IMR-90 (cell line): ENCODE measurements around the gene PIP5K1B. TPM values are rescaled to one million over a fixed set of nuclear protein-coding genes. Genes with fewer than 3 reads are reported as not detected.

Experiments used
- ATAC-seq: fragments of 200-7000 bp; cut with Tn5 transposase; 2 replicates; pipeline ENCODE4 v1.9.1; 2020; ENCODE audit warnings: low read depth, mild to moderate bottlenecking, moderate library complexity
- BruUV-seq: library from RNA; stranded (reverse); fragments of 400-500 nt; replicated peaks from 2 replicates; lab custom pipeline; 2021; lab: Mats Ljungman, UMichigan
- CTCF ChIA-PET: fragments of 300-600 bp; formaldehyde crosslinking; extraction: SDS; loops from one replicate; lab custom pipeline; 2021; ENCODE audit warnings: antibody characterized with exemption; lab: Yijun Ruan, JAX
- POLR2A ChIA-PET: fragments of 300-600 bp; sonication (Branson Sonifier 250); formaldehyde crosslinking; loops from one replicate; lab custom pipeline; 2022; ENCODE audit warnings: antibody characterized with exemption; ENCODE audit not compliant: unreplicated experiment; lab: Charles Lee
- DNase-seq: peaks from one replicate; pipeline ENCODE4 v3.0.0; 2013
- H2AFZ ChIP-seq: replicated peaks from 2 replicates; pipeline ENCODE3; 2013; ENCODE audit warnings: low read length, mild to moderate bottlenecking; ENCODE audit not compliant: poor library complexity
- H2AK5ac ChIP-seq: 2 replicates; pipeline ENCODE4 v1.6.1; 2013; ENCODE audit warnings: low read depth, low read length, inconsistent platforms
- H2AK9ac ChIP-seq: replicated peaks from 2 replicates; pipeline ENCODE3; 2013; ENCODE audit warnings: mild to moderate bottlenecking, low read depth, low read length, moderate library complexity; ENCODE audit not compliant: poor library complexity
- H2BK120ac ChIP-seq: 2 replicates; pipeline ENCODE4 v1.6.1; 2013; ENCODE audit warnings: low read depth, low read length, inconsistent platforms
- H2BK15ac ChIP-seq: 3 replicates; pipeline ENCODE4 v1.6.1; 2013; ENCODE audit warnings: low read depth, low read length, inconsistent platforms
- H2BK20ac ChIP-seq: 2 replicates; pipeline ENCODE4 v1.6.1; 2013; ENCODE audit warnings: low read depth, mild to moderate bottlenecking, inconsistent platforms, low read length, moderate library complexity
- H2BK5ac ChIP-seq: 2 replicates; pipeline ENCODE4 v1.6.1; 2013; ENCODE audit warnings: mild to moderate bottlenecking, low read depth, low read length, inconsistent platforms; ENCODE audit not compliant: poor library complexity, severe bottlenecking
- H3K14ac ChIP-seq: replicated peaks from 2 replicates; pipeline ENCODE4 v1.6.1; 2013; ENCODE audit warnings: low read depth, low read length, inconsistent platforms
- H3K18ac ChIP-seq: 2 replicates; pipeline ENCODE4 v1.6.1; 2013; ENCODE audit warnings: low read depth, low read length, control low read depth
- H3K23ac ChIP-seq: 2 replicates; pipeline ENCODE4 v1.6.1; 2013; ENCODE audit warnings: low read depth, low read length, inconsistent platforms
- H3K27ac ChIP-seq: 2 replicates; pipeline ENCODE4 v1.5.1; 2013; ENCODE audit warnings: mild to moderate bottlenecking, control low read depth, low read length; ENCODE audit not compliant: insufficient read depth
- H3K27me3 ChIP-seq: 2 replicates; pipeline ENCODE4 v1.6.1; 2013; ENCODE audit warnings: low read length; ENCODE audit not compliant: control insufficient read depth, insufficient read depth
- H3K36me3 ChIP-seq: 2 replicates; pipeline ENCODE4 v1.6.1; 2013; ENCODE audit warnings: low read length, mixed read lengths; ENCODE audit not compliant: control insufficient read depth, insufficient read depth
- H3K4ac ChIP-seq: 2 replicates; pipeline ENCODE4 v1.6.1; 2013; ENCODE audit warnings: low read depth, low read length, inconsistent platforms
- H3K4me1 ChIP-seq: 2 replicates; pipeline ENCODE4 v1.6.1; 2013; ENCODE audit warnings: low read length, mixed read lengths; ENCODE audit not compliant: control insufficient read depth, insufficient read depth
- H3K4me2 ChIP-seq: 2 replicates; pipeline ENCODE4 v1.6.1; 2013; ENCODE audit warnings: low read depth, mild to moderate bottlenecking, control low read depth, low read length, moderate library complexity
- H3K4me3 ChIP-seq: 2 replicates; pipeline ENCODE4 v1.5.1; 2013; ENCODE audit warnings: low read depth, mild to moderate bottlenecking, control low read depth, low read length, moderate library complexity; ENCODE audit not compliant: insufficient read depth
- H3K56ac ChIP-seq: 2 replicates; pipeline ENCODE4 v1.6.1; 2013; ENCODE audit warnings: low read length, inconsistent platforms; ENCODE audit not compliant: insufficient read depth; ENCODE audit errors: extremely low read depth
- H3K79me1 ChIP-seq, 2 experiments: 2 replicates each; pipeline ENCODE4 v1.6.1; 2013; ENCODE audit warnings: low read length in 2 of 2, inconsistent platforms in 1 of 2, low read depth in 1 of 2
- H3K9ac ChIP-seq: 2 replicates; pipeline ENCODE4 v1.6.1; 2013; ENCODE audit warnings: low read depth, low read length, control low read depth
- H3K9me1 ChIP-seq: 2 replicates; pipeline ENCODE4 v1.6.1; 2013; ENCODE audit warnings: low read length, inconsistent platforms; ENCODE audit not compliant: insufficient read depth
- H3K9me3 ChIP-seq: 2 replicates; pipeline ENCODE4 v1.6.1; 2013; ENCODE audit warnings: low read length; ENCODE audit not compliant: control insufficient read depth, insufficient read depth
- H4K20me1 ChIP-seq: 2 replicates; pipeline ENCODE4 v1.6.1; 2013; ENCODE audit warnings: low read length, inconsistent platforms; ENCODE audit not compliant: insufficient read depth
- H4K5ac ChIP-seq: 2 replicates; pipeline ENCODE4 v1.6.1; 2013; ENCODE audit warnings: mild to moderate bottlenecking, low read depth, low read length, control low read depth
- H4K8ac ChIP-seq, 2 experiments: 2 replicates each; pipeline ENCODE4 v1.6.1; 2013; ENCODE audit warnings: low read depth in 2 of 2, low read length in 2 of 2, control low read depth in 1 of 2, inconsistent platforms in 1 of 2
- H4K91ac ChIP-seq: 2 replicates; pipeline ENCODE4 v1.6.1; 2013; ENCODE audit warnings: low read depth, low read length, inconsistent platforms; ENCODE audit not compliant: insufficient read depth
- CEBPB ChIP-seq: IDR thresholded peaks from 2 replicates; pipeline ENCODE4 v1.6.1; 2012; ENCODE audit warnings: low read depth, low read length, improper control_type of control experiment
- CHD1 ChIP-seq: IDR thresholded peaks from 2 replicates; pipeline ENCODE4 v1.6.1; 2012; ENCODE audit warnings: low read depth, low read length, improper control_type of control experiment
- CTCF ChIP-seq: conservative IDR thresholded peaks from 2 replicates; pipeline ENCODE4 v1.5.1; 2012; ENCODE audit warnings: mild to moderate bottlenecking, low read depth, low read length, improper control_type of control experiment
- ELK1 ChIP-seq: fragments of 150-350 bp; IDR thresholded peaks from 2 replicates; pipeline ENCODE4 v1.6.1; 2016; ENCODE audit warnings: low read depth, mild to moderate bottlenecking, low read length, moderate library complexity, borderline replicate concordance
- MAZ ChIP-seq: IDR thresholded peaks from 2 replicates; pipeline ENCODE4 v1.6.1; 2012; ENCODE audit warnings: low read depth, mild to moderate bottlenecking, low read length, improper control_type of control experiment, moderate library complexity, borderline replicate concordance
- POLR2A ChIP-seq: IDR thresholded peaks from 2 replicates; pipeline ENCODE4 v1.6.1; 2012; ENCODE audit warnings: mild to moderate bottlenecking, low read depth, low read length
- USF2 ChIP-seq: fragments of 150-350 bp; IDR thresholded peaks from 2 replicates; pipeline ENCODE4 v1.6.1; 2017; ENCODE audit warnings: mild to moderate bottlenecking, antibody characterized with exemption, low read length, low read depth
- WGBS, 2 experiments: methylation state at CpG; one replicate each; pipeline versions ENCODE4 v1.1.5 to v1.1.7; 2013; ENCODE audit warnings: missing lambda C conversion rate in 2 of 2; ENCODE audit not compliant: insufficient read length in 1 of 2; ENCODE audit errors: extremely low coverage in 2 of 2; 5-methylcytosine and 5-hydroxymethylcytosine counted together
- dilution Hi-C: fragments of 300-500 bp; cut with HindIII; formaldehyde crosslinking; loops from one replicate; pipeline ENCODE4 v1.14.3; 2018; ENCODE audit warnings: low sequenced_read_pairs; ENCODE audit not compliant: unreplicated experiment
- in situ Hi-C: fragments of 300-500 bp; cut with MboI; formaldehyde crosslinking; loops from 3 replicates; pipeline ENCODE4 v1.14.3; 2019; ENCODE audit warnings: low sequenced_read_pairs, inconsistent platforms, mixed read lengths
- intact Hi-C: fragments of 100-400 bp; cut with micrococcal nuclease; formaldehyde crosslinking; loops from 2 replicates; pipeline ENCODE4 v1.10.0; 2022
- polyA plus RNA-seq, 3 experiments: library from polyadenylated mRNA; depleted of rRNA; stranded (reverse); fragments of >200 nt; gene quantifications; 2 replicates each; pipeline ENCODE4 v1.2.3, GENCODE V29; 2012; ENCODE audit warnings: low replicate concordance in 1 of 3
- total RNA-seq: library from RNA; depleted of rRNA; stranded (reverse); fragments of >200 nt; gene quantifications from 2 replicates; pipeline ENCODE4 v1.2.3, GENCODE V29; 2012

Gene PIP5K1B
- total and polyA plus RNA-seq, 2 of the 4 experiments (the other 2 are of a cell fraction), result not detected

GRCh38 chr9:68983522-68984424 lies 278.7 kb downstream of the PIP5K1B start:
- no peak overlapping the region for H2BK15ac ChIP-seq
- 0 to 100% methylated on average over 1 to 2 of the region's 3 CpGs for WGBS, 2 experiments
- no peak overlapping the region for H3K56ac ChIP-seq
- H4K8ac ChIP-seq, result no peak overlapping the region
- H2BK5ac ChIP-seq, result no peak overlapping the region
- H3K9ac ChIP-seq, result no peak overlapping the region
- H3K27ac ChIP-seq, result no peak overlapping the region
- H4K5ac ChIP-seq, result no peak overlapping the region
- H3K79me1 ChIP-seq, result no peaks in the 10 kb centered on the region
- H3K4me2 ChIP-seq, result no peak overlapping the region
- no peaks in the 10 kb centered on the region for H3K9me1 ChIP-seq
- CTCF ChIA-PET, result interaction anchor here (0.6 to 1.3 kb wide), 2 partner anchors 16 to 45 kb away, joined by 3 to 6 read pairs; no protein-coding TSS in a partner anchor
- POLR2A ChIA-PET, result no interaction called here
- H3K23ac ChIP-seq, result no peak overlapping the region
- peaks cover 4% of the 10 kb centered on the region for H3K27me3 ChIP-seq
- BruUV-seq, result no TSS peak
- no peak overlapping the region for H2AK9ac ChIP-seq
- no peak overlapping the region for H2AFZ ChIP-seq
- in situ Hi-C loops, result no loop called here
- H4K20me1 ChIP-seq, result no peaks in the 10 kb centered on the region
- no peak overlapping the region for H3K18ac ChIP-seq
- H2AK5ac ChIP-seq, result no peak overlapping the region
- H3K9me3 ChIP-seq, result no peaks in the 10 kb centered on the region
- intact Hi-C loops, result no loop called here
- no peak overlapping the region for H3K4ac ChIP-seq
- H2BK120ac ChIP-seq, result no peak overlapping the region
- no peak for TF ChIP-seq CEBPB
- no peak for TF ChIP-seq ELK1
- no peak for TF ChIP-seq POLR2A
- TF ChIP-seq MAZ, result no peak
- no peak for TF ChIP-seq CHD1
- no peak for TF ChIP-seq CTCF
- no peak for TF ChIP-seq USF2
- DNase-seq, result no peak
- no peak overlapping the region for H3K4me3 ChIP-seq
- no peak overlapping the region for H3K14ac ChIP-seq
- ATAC-seq, result no peak
- no peaks in the 10 kb centered on the region for H3K4me1 ChIP-seq
- dilution Hi-C loops, result no loop called here
- H4K91ac ChIP-seq, result no peak overlapping the region
- H2BK20ac ChIP-seq, result no peak overlapping the region
- H3K36me3 ChIP-seq, result no peaks in the 10 kb centered on the region
